ENCODE measurements around the gene ABTB1. TPM values are rescaled to one million over a fixed set of nuclear protein-coding genes. Genes with fewer than 3 reads are reported as not detected.
A peak's percentile ranks its signal among the peaks of the same experiment; 100 is the strongest.

The ABTB1 gene
- total and polyA plus RNA-seq, 9 of the 15 experiments (the other 6 are each of a cell fraction or from before 2014, with no cell fraction given), result 0.04 to 2.3 (median 0.55) TPM; not detected in 1

GRCh38 chr3:127689266-127689860 is 16.6 kb downstream of the ABTB1 start:
- ChIA-PET POLR2A (interaction anchor here (0.5 kb wide), 1 partner anchor 918 kb away, joined by 3 read pairs; no protein-coding TSS in a partner anchor), CTCF (ENCODE audit: low intra/inter-chr PET ratio) (no interaction called here)
- 27% methylated on average over 17 of the region's 19 CpGs for WGBS (ENCODE audit: insufficient coverage, low coverage, missing lambda C conversion rate)
- FAIRE-seq, result no peak
- Histone ChIP-seq H3K9me1 (ENCODE audit: control insufficient read depth, insufficient read depth, low read length) (no peaks in the 10 kb centered on the region), H2AFZ (ENCODE audit: low read depth, low read length) (no peak overlapping the region), H3K36me3 (ENCODE audit: control insufficient read depth, insufficient read depth, low read length) (no peaks in the 10 kb centered on the region), H3K4me2 (ENCODE audit: insufficient read depth, low read length) (no peak overlapping the region), H3K9ac (ENCODE audit: insufficient read depth in 1 of 2, low read depth in 2 of 2, low read length in 2 of 2) (peak overlapping the region in 1 of 2 experiments; percentile 58; a peak in 1 of 4 replicates), H3K79me2 (ENCODE audit: control insufficient read depth, insufficient read depth, low read length) (no peaks in the 10 kb centered on the region), H3K27me3 (ENCODE audit: control insufficient read depth in 2 of 2, insufficient read depth in 2 of 2, low read length in 2 of 2) (peaks cover 0 to 20% of the 10 kb centered on the region in 2 experiments; a peak in 4 of 5 replicates), H4K20me1 (replicated peaks; ENCODE audit: control insufficient read depth, insufficient read depth, low read length) (no peaks in the 10 kb centered on the region), H3K4me3 (no peak overlapping the region), H3K4me1 (replicated peaks in 1 of 2; ENCODE audit: control insufficient read depth in 2 of 2, insufficient read depth in 2 of 2, low read length in 2 of 2) (no peaks in the 10 kb centered on the region), H3K27ac (ENCODE audit: extremely low read depth, low read depth, low read length) (no peak overlapping the region), H3K9me3 (replicated peaks; ENCODE audit: control insufficient read depth, insufficient read depth, low read depth, low read length) (no peaks in the 10 kb centered on the region)
- ATAC-seq, result no peak
- in situ Hi-C loops (cut with MboI), result no loop called here
- BruUV-seq (replicated peaks), result no TSS peak
- intact Hi-C loops (cut with micrococcal nuclease), result loop anchor here (10.0 kb wide), 1 partner anchor 275 kb away; no protein-coding TSS in a partner anchor
- DNase-seq (ENCODE audit: extremely low read depth in 1 of 4, low spot score in 3 of 4), result no peak
- TF ChIP-seq ZNF318 (IDR thresholded peaks at IDR 0.05; ENCODE audit: borderline replicate concordance in 1 of 2, low read depth in 1 of 2), result no peak
- TF ChIP-seq, protein P1, sequence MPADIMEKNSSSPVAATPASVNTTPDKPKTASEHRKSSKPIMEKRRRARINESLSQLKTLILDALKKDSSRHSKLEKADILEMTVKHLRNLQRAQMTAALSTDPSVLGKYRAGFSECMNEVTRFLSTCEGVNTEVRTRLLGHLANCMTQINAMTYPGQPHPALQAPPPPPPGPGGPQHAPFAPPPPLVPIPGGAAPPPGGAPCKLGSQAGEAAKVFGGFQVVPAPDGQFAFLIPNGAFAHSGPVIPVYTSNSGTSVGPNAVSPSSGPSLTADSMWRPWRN (IDR thresholded peaks at IDR 0.05; ENCODE audit: low read depth), result no peak
- TF ChIP-seq HEY1 (CRISPR knock-in tag; IDR thresholded peaks at IDR 0.05; ENCODE audit: borderline replicate concordance), result no peak
- no peak for TF ChIP-seq PBX2 (CRISPR knock-in tag; IDR thresholded peaks at IDR 0.05; ENCODE audit: low read depth)
- TF ChIP-seq PBX2 (tag; conservative IDR thresholded peaks at IDR 0.05; ENCODE audit: low read depth), result no peak
- TF ChIP-seq L3MBTL2 (IDR thresholded peaks at IDR 0.05), result no peak
- TF ChIP-seq FOS (IDR thresholded peaks at IDR 0.05; ENCODE audit: extremely low read depth, insufficient read length), result no peak
- TF ChIP-seq ESRRA (IDR thresholded peaks at IDR 0.05; ENCODE audit: borderline replicate concordance, low read depth), result no peak

All from K562 (cell line).